Measurements from ENCODE around the gene ATG101. TPM values are rescaled to one million over a fixed set of nuclear protein-coding genes. Genes with fewer than 3 reads are reported as not detected.
"Not testable (repeated sequence)": the region's sequence is repeated elsewhere in the genome, so short reads cannot be mapped to it uniquely, and the experiment has no call there.

The ATG101 gene
- total RNA-seq, 2 donors from 2014 or later: 26.4 to 30.8 TPM

GRCh38 chr12:52086944-52087835 lies 17.4 kb downstream of the ATG101 start:
- intact Hi-C loops (cut with DNase I): no loop called here
- no peak for DNase-seq (ENCODE audit: low spot score)

GRCh38 chr12:52087961-52088820 lies 18.4 kb downstream of the ATG101 start:
- no peak for DNase-seq (ENCODE audit: low spot score)
- intact Hi-C loops (cut with DNase I): no loop called here

GRCh38 chr12:52089491-52089890 lies 19.7 kb downstream of the ATG101 start:
- intact Hi-C loops (cut with DNase I): no loop called here
- no peak for DNase-seq (ENCODE audit: low spot score)

GRCh38 chr12:52090291-52090690 lies 20.5 kb downstream of the ATG101 start:
- no peak for DNase-seq (ENCODE audit: low spot score)
- intact Hi-C loops (cut with DNase I): loop anchor here in 1 of 2 donors (5.0 kb wide), 1 partner anchor 1338 kb away; no protein-coding TSS in a partner anchor

GRCh38 chr12:52091061-52091460 lies 21.3 kb downstream of the ATG101 start:
- no peak for DNase-seq (ENCODE audit: low spot score)
- intact Hi-C loops (cut with DNase I): loop anchor here in 1 of 2 donors (5.0 kb wide), 1 partner anchor 1339 kb away; no protein-coding TSS in a partner anchor

- intact Hi-C loops (cut with DNase I): loop anchor here in 1 of 2 donors (5.0 kb wide), 1 partner anchor 1340 kb away; no protein-coding TSS in a partner anchor
- DNase-seq (ENCODE audit: low spot score): no peak
Observed at GRCh38 chr12:52091869-52092268, 22.1 kb downstream of the ATG101 start.

- no peak for DNase-seq (ENCODE audit: low spot score)
- intact Hi-C loops (cut with DNase I): loop anchor here in 1 of 2 donors (5.0 kb wide), 1 partner anchor 1341 kb away; no protein-coding TSS in a partner anchor
Observed at GRCh38 chr12:52093346-52093745, 23.6 kb downstream of the ATG101 start.

- no peak for DNase-seq (ENCODE audit: low spot score)
- intact Hi-C loops (cut with DNase I): no loop called here
Observed at GRCh38 chr12:52096332-52097044, 26.7 kb downstream of the ATG101 start.

GRCh38 chr12:52097045-52097666 lies 27.4 kb downstream of the ATG101 start:
- DNase-seq (ENCODE audit: low spot score): no peak
- intact Hi-C loops (cut with DNase I): no loop called here

GRCh38 chr12:52104431-52105089 lies 34.8 kb downstream of the ATG101 start:
- intact Hi-C loops (cut with DNase I); DNase-seq (ENCODE audit: low spot score): not testable (repeated sequence)

- intact Hi-C loops (cut with DNase I); DNase-seq (ENCODE audit: low spot score): not testable (repeated sequence)
Observed at GRCh38 chr12:52116222-52117125, 46.7 kb downstream of the ATG101 start.

GRCh38 chr12:52117806-52118475 lies 48.2 kb downstream of the ATG101 start:
- intact Hi-C loops (cut with DNase I); DNase-seq (ENCODE audit: low spot score): not testable (repeated sequence)

GRCh38 chr12:52119398-52120254 lies 49.8 kb downstream of the ATG101 start:
- intact Hi-C loops (cut with DNase I): no loop called here

GRCh38 chr12:52120951-52121823 lies 51.4 kb downstream of the ATG101 start:
- intact Hi-C loops (cut with DNase I): no loop called here
- DNase-seq (ENCODE audit: low spot score): no peak

More at GRCh38 chr12:52119398-52120254, 49.8 kb downstream of the ATG101 start:
- no peak for DNase-seq (ENCODE audit: low spot score)

All from posterior vena cava (tissue), 2 donors.